IMR-90 (cell line): ENCODE measurements around the gene PCCA. TPM values are rescaled to one million over a fixed set of nuclear protein-coding genes. Genes with fewer than 3 reads are reported as not detected.

Experiments used
- ATAC-seq: fragments of 200-7000 bp; cut with Tn5 transposase; 2 replicates; pipeline ENCODE4 v1.9.1; 2020; ENCODE audit warnings: low read depth, mild to moderate bottlenecking, moderate library complexity
- BruUV-seq: library from RNA; stranded (reverse); fragments of 400-500 nt; replicated peaks from 2 replicates; lab custom pipeline; 2021; lab: Mats Ljungman, UMichigan
- CTCF ChIA-PET: fragments of 300-600 bp; formaldehyde crosslinking; extraction: SDS; loops from one replicate; lab custom pipeline; 2021; ENCODE audit warnings: antibody characterized with exemption; lab: Yijun Ruan, JAX
- POLR2A ChIA-PET: fragments of 300-600 bp; sonication (Branson Sonifier 250); formaldehyde crosslinking; loops from one replicate; lab custom pipeline; 2022; ENCODE audit warnings: antibody characterized with exemption; ENCODE audit not compliant: unreplicated experiment; lab: Charles Lee
- DNase-seq: peaks from one replicate; pipeline ENCODE4 v3.0.0; 2013
- H2AFZ ChIP-seq: replicated peaks from 2 replicates; pipeline ENCODE3; 2013; ENCODE audit warnings: low read length, mild to moderate bottlenecking; ENCODE audit not compliant: poor library complexity
- H2AK5ac ChIP-seq: 2 replicates; pipeline ENCODE4 v1.6.1; 2013; ENCODE audit warnings: low read depth, low read length, inconsistent platforms
- H2AK9ac ChIP-seq: replicated peaks from 2 replicates; pipeline ENCODE3; 2013; ENCODE audit warnings: mild to moderate bottlenecking, low read depth, low read length, moderate library complexity; ENCODE audit not compliant: poor library complexity
- H2BK120ac ChIP-seq: 2 replicates; pipeline ENCODE4 v1.6.1; 2013; ENCODE audit warnings: low read depth, low read length, inconsistent platforms
- H2BK15ac ChIP-seq: 3 replicates; pipeline ENCODE4 v1.6.1; 2013; ENCODE audit warnings: low read depth, low read length, inconsistent platforms
- H2BK20ac ChIP-seq: 2 replicates; pipeline ENCODE4 v1.6.1; 2013; ENCODE audit warnings: low read depth, mild to moderate bottlenecking, inconsistent platforms, low read length, moderate library complexity
- H2BK5ac ChIP-seq: 2 replicates; pipeline ENCODE4 v1.6.1; 2013; ENCODE audit warnings: mild to moderate bottlenecking, low read depth, low read length, inconsistent platforms; ENCODE audit not compliant: poor library complexity, severe bottlenecking
- H3K14ac ChIP-seq: replicated peaks from 2 replicates; pipeline ENCODE4 v1.6.1; 2013; ENCODE audit warnings: low read depth, low read length, inconsistent platforms
- H3K18ac ChIP-seq: 2 replicates; pipeline ENCODE4 v1.6.1; 2013; ENCODE audit warnings: low read depth, low read length, control low read depth
- H3K23ac ChIP-seq: 2 replicates; pipeline ENCODE4 v1.6.1; 2013; ENCODE audit warnings: low read depth, low read length, inconsistent platforms
- H3K27ac ChIP-seq: 2 replicates; pipeline ENCODE4 v1.5.1; 2013; ENCODE audit warnings: mild to moderate bottlenecking, control low read depth, low read length; ENCODE audit not compliant: insufficient read depth
- H3K27me3 ChIP-seq: 2 replicates; pipeline ENCODE4 v1.6.1; 2013; ENCODE audit warnings: low read length; ENCODE audit not compliant: control insufficient read depth, insufficient read depth
- H3K36me3 ChIP-seq: 2 replicates; pipeline ENCODE4 v1.6.1; 2013; ENCODE audit warnings: low read length, mixed read lengths; ENCODE audit not compliant: control insufficient read depth, insufficient read depth
- H3K4ac ChIP-seq: 2 replicates; pipeline ENCODE4 v1.6.1; 2013; ENCODE audit warnings: low read depth, low read length, inconsistent platforms
- H3K4me1 ChIP-seq: 2 replicates; pipeline ENCODE4 v1.6.1; 2013; ENCODE audit warnings: low read length, mixed read lengths; ENCODE audit not compliant: control insufficient read depth, insufficient read depth
- H3K4me2 ChIP-seq: 2 replicates; pipeline ENCODE4 v1.6.1; 2013; ENCODE audit warnings: low read depth, mild to moderate bottlenecking, control low read depth, low read length, moderate library complexity
- H3K4me3 ChIP-seq: 2 replicates; pipeline ENCODE4 v1.5.1; 2013; ENCODE audit warnings: low read depth, mild to moderate bottlenecking, control low read depth, low read length, moderate library complexity; ENCODE audit not compliant: insufficient read depth
- H3K56ac ChIP-seq: 2 replicates; pipeline ENCODE4 v1.6.1; 2013; ENCODE audit warnings: low read length, inconsistent platforms; ENCODE audit not compliant: insufficient read depth; ENCODE audit errors: extremely low read depth
- H3K79me1 ChIP-seq, 2 experiments: 2 replicates each; pipeline ENCODE4 v1.6.1; 2013; ENCODE audit warnings: low read length in 2 of 2, inconsistent platforms in 1 of 2, low read depth in 1 of 2
- H3K9ac ChIP-seq: 2 replicates; pipeline ENCODE4 v1.6.1; 2013; ENCODE audit warnings: low read depth, low read length, control low read depth
- H3K9me1 ChIP-seq: 2 replicates; pipeline ENCODE4 v1.6.1; 2013; ENCODE audit warnings: low read length, inconsistent platforms; ENCODE audit not compliant: insufficient read depth
- H3K9me3 ChIP-seq: 2 replicates; pipeline ENCODE4 v1.6.1; 2013; ENCODE audit warnings: low read length; ENCODE audit not compliant: control insufficient read depth, insufficient read depth
- H4K20me1 ChIP-seq: 2 replicates; pipeline ENCODE4 v1.6.1; 2013; ENCODE audit warnings: low read length, inconsistent platforms; ENCODE audit not compliant: insufficient read depth
- H4K5ac ChIP-seq: 2 replicates; pipeline ENCODE4 v1.6.1; 2013; ENCODE audit warnings: mild to moderate bottlenecking, low read depth, low read length, control low read depth
- H4K8ac ChIP-seq, 2 experiments: 2 replicates each; pipeline ENCODE4 v1.6.1; 2013; ENCODE audit warnings: low read depth in 2 of 2, low read length in 2 of 2, control low read depth in 1 of 2, inconsistent platforms in 1 of 2
- H4K91ac ChIP-seq: 2 replicates; pipeline ENCODE4 v1.6.1; 2013; ENCODE audit warnings: low read depth, low read length, inconsistent platforms; ENCODE audit not compliant: insufficient read depth
- CEBPB ChIP-seq: IDR thresholded peaks from 2 replicates; pipeline ENCODE4 v1.6.1; 2012; ENCODE audit warnings: low read depth, low read length, improper control_type of control experiment
- RCOR1 ChIP-seq: IDR thresholded peaks from 2 replicates; pipeline ENCODE4 v1.6.1; 2012; ENCODE audit warnings: mild to moderate bottlenecking, low read length, improper control_type of control experiment; ENCODE audit not compliant: insufficient replicate concordance
- WGBS, 2 experiments: methylation state at CpG; one replicate each; pipeline versions ENCODE4 v1.1.5 to v1.1.7; 2013; ENCODE audit warnings: missing lambda C conversion rate in 2 of 2; ENCODE audit not compliant: insufficient read length in 1 of 2; ENCODE audit errors: extremely low coverage in 2 of 2; 5-methylcytosine and 5-hydroxymethylcytosine counted together
- dilution Hi-C: fragments of 300-500 bp; cut with HindIII; formaldehyde crosslinking; loops from one replicate; pipeline ENCODE4 v1.14.3; 2018; ENCODE audit warnings: low sequenced_read_pairs; ENCODE audit not compliant: unreplicated experiment
- in situ Hi-C: fragments of 300-500 bp; cut with MboI; formaldehyde crosslinking; loops from 3 replicates; pipeline ENCODE4 v1.14.3; 2019; ENCODE audit warnings: low sequenced_read_pairs, inconsistent platforms, mixed read lengths
- intact Hi-C: fragments of 100-400 bp; cut with micrococcal nuclease; formaldehyde crosslinking; loops from 2 replicates; pipeline ENCODE4 v1.10.0; 2022
- polyA plus RNA-seq, 3 experiments: library from polyadenylated mRNA; depleted of rRNA; stranded (reverse); fragments of >200 nt; gene quantifications; 2 replicates each; pipeline ENCODE4 v1.2.3, GENCODE V29; 2012; ENCODE audit warnings: low replicate concordance in 1 of 3
- total RNA-seq: library from RNA; depleted of rRNA; stranded (reverse); fragments of >200 nt; gene quantifications from 2 replicates; pipeline ENCODE4 v1.2.3, GENCODE V29; 2012

The PCCA gene
- total and polyA plus RNA-seq, 2 of the 4 experiments (the other 2 are of a cell fraction), result 7.6 to 24.0 TPM

GRCh38 chr13:100491164-100491842 is 402.4 kb downstream of the PCCA start:
- H3K36me3 ChIP-seq, result no peaks in the 10 kb centered on the region
- in situ Hi-C loops (no loop called here), dilution Hi-C loops (no loop called here), intact Hi-C loops (loop anchor here (5.0 kb wide), 1 partner anchor 969 kb away; no protein-coding TSS in a partner anchor)
- H3K23ac ChIP-seq, result no peak overlapping the region
- TF ChIP-seq RCOR1, result no peak
- peak; percentile 62; the same call in 1 of the 2 replicates for TF ChIP-seq CEBPB
- H3K4me1 ChIP-seq, result peaks cover 2% of the 10 kb centered on the region; the same call in 1 of the 2 replicates
- BruUV-seq, result no TSS peak
- H4K5ac ChIP-seq, result no peak overlapping the region
- H3K14ac ChIP-seq, result no peak overlapping the region
- no peak overlapping the region for H2BK15ac ChIP-seq
- no peak overlapping the region for H3K18ac ChIP-seq
- no peaks in the 10 kb centered on the region for H3K79me1 ChIP-seq
- DNase-seq, result peak; percentile 63
- H2BK5ac ChIP-seq, result no peak overlapping the region
- no peak overlapping the region for H4K8ac ChIP-seq
- H3K27me3 ChIP-seq, result no peaks in the 10 kb centered on the region
- H3K56ac ChIP-seq, result no peak overlapping the region
- H3K9ac ChIP-seq, result no peak overlapping the region
- no peak overlapping the region for H2BK20ac ChIP-seq
- H3K9me1 ChIP-seq, result no peaks in the 10 kb centered on the region
- H3K4me2 ChIP-seq, result no peak overlapping the region
- H2AK9ac ChIP-seq, result no peak overlapping the region
- H3K9me3 ChIP-seq, result no peaks in the 10 kb centered on the region
- H2AFZ ChIP-seq, result no peak overlapping the region
- H3K4me3 ChIP-seq, result no peak overlapping the region
- CTCF ChIA-PET, result interaction anchor here (1.3 kb wide), 1 partner anchor 8 kb away, joined by 3 read pairs; no protein-coding TSS in a partner anchor
- no peak overlapping the region for H3K27ac ChIP-seq
- ATAC-seq, result peak; percentile 35
- no peak overlapping the region for H2AK5ac ChIP-seq
- no peak overlapping the region for H3K4ac ChIP-seq
- no peak overlapping the region for H2BK120ac ChIP-seq
- POLR2A ChIA-PET, result no interaction called here
- H4K91ac ChIP-seq, result no peak overlapping the region
- 90% methylated on average over 4 of the region's 8 CpGs; no CpG with 5 or more reads in 1 of the 2 experiments for WGBS, 2 experiments
- no peaks in the 10 kb centered on the region for H4K20me1 ChIP-seq
